DOHH2 (cell line): Measurements from ENCODE around the gene TUBA4A.

Experiments
- H3F3A ChIP-seq: fragments of 200-600 bp; sonication (generic), shearing (Covaris generic); 2 replicates; pipeline ENCODE4 v1.6.0; 2016; ENCODE audit warnings: antibody characterized with exemption, mild to moderate bottlenecking; ENCODE audit not compliant: control insufficient read depth, insufficient read depth
- H3K27ac ChIP-seq: fragments of 200-600 bp; sonication (generic); 2 replicates; pipeline ENCODE4 v1.5.1; 2014; ENCODE audit warnings: low read depth, mild to moderate bottlenecking, low read length, moderate library complexity
- H3K27me3 ChIP-seq: fragments of 200-600 bp; sonication (generic); 2 replicates; pipeline ENCODE4 v1.6.1; 2014; ENCODE audit warnings: mild to moderate bottlenecking, low read length, mixed read lengths; ENCODE audit not compliant: control insufficient read depth
- H3K36me3 ChIP-seq: fragments of 200-600 bp; sonication (generic); 2 replicates; pipeline ENCODE4 v1.6.1; 2014; ENCODE audit warnings: mild to moderate bottlenecking, low read length, moderate library complexity, mixed read lengths; ENCODE audit not compliant: control insufficient read depth
- H3K4me1 ChIP-seq: fragments of 200-600 bp; sonication (generic); 2 replicates; pipeline ENCODE4 v1.6.1; 2014; ENCODE audit warnings: mild to moderate bottlenecking, low read length, mixed read lengths; ENCODE audit not compliant: control insufficient read depth
- H3K4me2 ChIP-seq: fragments of 200-600 bp; sonication (generic); 2 replicates; pipeline ENCODE4 v1.6.0; 2014; ENCODE audit warnings: mild to moderate bottlenecking, low read length, moderate library complexity
- H3K4me3 ChIP-seq: fragments of 200-600 bp; sonication (generic); 2 replicates; pipeline ENCODE4 v1.5.1; 2014; ENCODE audit warnings: mild to moderate bottlenecking, low read length, mixed read lengths
- H3K79me2 ChIP-seq: fragments of 200-600 bp; sonication (generic); 2 replicates; pipeline ENCODE4 v1.6.1; 2014; ENCODE audit warnings: mild to moderate bottlenecking, low read length, mixed read lengths; ENCODE audit not compliant: control insufficient read depth
- H3K9me2 ChIP-seq: fragments of 200-600 bp; sonication (generic); replicated peaks from 2 replicates; pipeline ENCODE4 v1.6.1; 2014; ENCODE audit warnings: mild to moderate bottlenecking, low read length, mixed read lengths; ENCODE audit not compliant: control insufficient read depth
- H3K9me3 ChIP-seq: fragments of 200-600 bp; sonication (generic); 2 replicates; pipeline ENCODE4 v1.6.1; 2014; ENCODE audit warnings: antibody characterized with exemption, low read length, mixed read lengths; ENCODE audit not compliant: control insufficient read depth, insufficient read depth
- H4K20me1 ChIP-seq: fragments of 200-600 bp; sonication (generic); 2 replicates; pipeline ENCODE4 v1.6.0; 2014; ENCODE audit warnings: low read depth, mild to moderate bottlenecking, antibody characterized with exemption, low read length, moderate library complexity; ENCODE audit not compliant: control insufficient read depth, insufficient read depth
- CTCF ChIP-seq: fragments of 200-600 bp; sonication (generic); IDR thresholded peaks from one replicate; pipeline ENCODE4 v1.5.1; 2014; ENCODE audit warnings: antibody characterized with exemption, mild to moderate bottlenecking, low read depth, low read length; ENCODE audit not compliant: poor library complexity, severe bottlenecking
- EZH2phosphoT487 ChIP-seq: fragments of 200-600 bp; sonication (generic); IDR thresholded peaks from 2 replicates; pipeline ENCODE4 v1.6.1; 2017; ENCODE audit warnings: borderline replicate concordance, mild to moderate bottlenecking, antibody characterized with exemption, low read length, moderate library complexity, mixed read lengths

Gene TUBA4A

DNA sequence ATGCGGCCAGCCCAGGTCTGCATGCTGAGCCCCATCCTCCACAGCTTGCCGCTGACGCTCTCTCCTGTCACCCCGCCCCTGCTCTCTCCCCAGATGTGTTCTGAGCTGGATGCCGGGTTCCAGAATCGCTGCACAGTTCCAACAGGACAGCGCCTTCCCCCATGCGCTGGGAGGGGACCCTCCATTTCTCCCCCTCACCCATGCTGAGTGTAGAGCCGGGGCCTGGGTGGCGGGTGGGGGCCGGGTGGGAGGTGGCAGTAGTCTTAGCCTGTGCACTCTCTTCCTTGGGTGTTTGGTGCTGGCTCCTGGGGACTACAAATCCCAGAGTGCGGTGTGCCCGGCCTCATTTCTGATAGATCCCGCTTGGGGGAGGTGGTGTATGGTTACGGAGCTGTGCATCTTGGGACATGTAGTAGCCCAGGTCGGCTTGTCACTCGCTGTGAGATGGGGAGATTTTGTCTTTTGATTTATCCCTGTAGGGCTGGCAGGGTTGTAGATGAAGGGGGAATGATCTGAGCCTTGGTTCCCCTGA lies 32.2 kb upstream of the TUBA4A start:
- H3K36me3 ChIP-seq, result peaks cover 24% of the 10 kb centered on the region
- H3K4me2 ChIP-seq, result no peak overlapping the region
- H3K4me3 ChIP-seq, result no peak overlapping the region
- no peaks in the 10 kb centered on the region for H3K9me2 ChIP-seq
- H3K79me2 ChIP-seq, result no peaks in the 10 kb centered on the region
- H3F3A ChIP-seq, result no peaks in the 10 kb centered on the region
- TF ChIP-seq EZH2phosphoT487 (no peak), CTCF (no peak)
- no peaks in the 10 kb centered on the region for H3K27me3 ChIP-seq
- no peaks in the 10 kb centered on the region for H3K9me3 ChIP-seq
- H3K27ac ChIP-seq, result no peak overlapping the region
- no peaks in the 10 kb centered on the region for H4K20me1 ChIP-seq
- H3K4me1 ChIP-seq, result no peaks in the 10 kb centered on the region

- Histone ChIP-seq H3K9me2 (no peaks in the 10 kb centered on the region), H3K27ac (no peak overlapping the region), H3K4me2 (no peak overlapping the region), H4K20me1 (no peaks in the 10 kb centered on the region), H3K4me3 (no peak overlapping the region), H3K79me2 (no peaks in the 10 kb centered on the region), H3K36me3 (peaks cover 30% of the 10 kb centered on the region), H3K27me3 (no peaks in the 10 kb centered on the region), H3F3A (no peaks in the 10 kb centered on the region), H3K9me3 (no peaks in the 10 kb centered on the region), H3K4me1 (peaks cover 4% of the 10 kb centered on the region)
- TF ChIP-seq CTCF (no peak), EZH2phosphoT487 (no peak)
These were observed 31.6 kb upstream of the TUBA4A start for GRCh38 chr2:219285373-219285735.

GRCh38 chr2:219284501-219285372 lies 31.0 kb upstream of the TUBA4A start:
- H3K36me3 ChIP-seq, result peaks cover 33% of the 10 kb centered on the region

More at GRCh38 chr2:219284501-219285372, 31.0 kb upstream of the TUBA4A start:
- no peaks in the 10 kb centered on the region for H3K27me3 ChIP-seq
- no peaks in the 10 kb centered on the region for H3K9me2 ChIP-seq
- no peak overlapping the region for H3K4me2 ChIP-seq
- 0 out of 2 replicates have a peak, but pooled peaks cover 3% of the 10 kb centered on the region for H3K79me2 ChIP-seq
- H3K27ac ChIP-seq, result no peak overlapping the region
- no peak overlapping the region for H3K4me3 ChIP-seq
- H4K20me1 ChIP-seq, result no peaks in the 10 kb centered on the region
- no peaks in the 10 kb centered on the region for H3F3A ChIP-seq
- TF ChIP-seq CTCF (no peak), EZH2phosphoT487 (no peak)
- H3K9me3 ChIP-seq, result no peaks in the 10 kb centered on the region
- peaks cover 10% of the 10 kb centered on the region for H3K4me1 ChIP-seq
